Measurements from ENCODE around the gene ALDH18A1.
A peak's percentile ranks its signal among the peaks of the same experiment; 100 is the strongest.
"Not testable (repeated sequence)": the region's sequence is repeated elsewhere in the genome, so short reads cannot be mapped to it uniquely, and the experiment has no call there.

ALDH18A1 gene

DNA sequence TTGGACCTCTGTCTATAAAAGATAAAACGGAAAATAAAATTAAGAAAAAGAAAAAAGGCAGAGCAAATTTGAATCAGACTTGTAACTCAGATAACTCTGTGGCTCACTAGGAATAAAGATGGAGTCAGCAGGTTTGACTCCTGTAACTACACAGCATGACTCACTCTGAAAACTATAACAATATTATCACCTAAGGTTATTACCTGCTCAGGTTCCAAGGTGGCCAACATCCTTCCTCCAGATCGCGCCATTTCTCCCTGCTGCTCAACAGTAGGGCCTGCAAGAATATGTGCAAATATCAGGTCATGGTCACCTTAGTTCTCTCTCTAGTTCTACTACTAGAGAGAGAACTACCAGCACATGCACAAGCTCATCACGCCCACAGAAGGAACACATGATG is 30.0 kb downstream of the ALDH18A1 start:
- Histone ChIP-seq H3K4me1 (ENCODE audit: control insufficient read depth in 5 of 5, insufficient read depth in 5 of 5, low read length in 5 of 5) (no peaks in the 10 kb centered on the region), H3K9ac (ENCODE audit: low read length in 5 of 5) (no peak overlapping the region), H3K27me3 (ENCODE audit: control insufficient read depth in 5 of 5, insufficient read depth in 4 of 5, low read length in 5 of 5) (no peaks in the 10 kb centered on the region), H3K27ac (ENCODE audit: low read depth, low read length) (no peak overlapping the region), H3K36me3 (ENCODE audit: control insufficient read depth in 5 of 5, insufficient read depth in 5 of 5, low read length in 5 of 5) (peaks cover 37 to 67% (median 54%) of the 10 kb centered on the region in 5 donors), H3K9me3 (ENCODE audit: control insufficient read depth in 5 of 5, low read length in 5 of 5) (no peaks in the 10 kb centered on the region), H3K4me3 (ENCODE audit: low read depth in 1 of 5, low read length in 5 of 5) (no peak overlapping the region)

DNA sequence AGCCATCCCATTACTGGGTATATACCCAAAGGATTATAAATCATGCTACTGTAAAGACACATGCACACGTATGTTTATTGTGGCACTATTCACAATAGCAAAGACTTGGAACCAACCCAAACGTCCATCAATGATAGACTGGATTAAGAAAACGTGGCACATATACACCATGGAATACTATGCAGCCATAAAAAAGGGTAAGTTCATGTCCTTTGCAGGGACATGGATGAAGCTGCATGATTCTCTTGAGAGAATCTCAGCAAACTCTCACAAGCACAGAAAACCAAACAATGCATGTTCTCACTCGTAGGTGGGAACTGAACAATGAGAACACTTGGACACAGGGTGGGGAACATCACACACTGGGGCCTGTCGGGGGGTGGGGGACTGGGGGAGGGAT is 36.1 kb downstream of the ALDH18A1 start:
- not testable (repeated sequence) for H3K9me3 ChIP-seq (ENCODE audit: control insufficient read depth in 5 of 5, low read length in 5 of 5); H3K9ac ChIP-seq (ENCODE audit: low read length in 5 of 5); H3K4me1 ChIP-seq (ENCODE audit: control insufficient read depth in 5 of 5, insufficient read depth in 5 of 5, low read length in 5 of 5); H3K4me3 ChIP-seq (ENCODE audit: low read depth in 1 of 5, low read length in 5 of 5); H3K27ac ChIP-seq (ENCODE audit: low read depth, low read length); H3K27me3 ChIP-seq (ENCODE audit: control insufficient read depth in 5 of 5, insufficient read depth in 4 of 5, low read length in 5 of 5)
- H3K36me3 ChIP-seq (ENCODE audit: control insufficient read depth in 5 of 5, insufficient read depth in 5 of 5, low read length in 5 of 5) = peaks cover 21 to 61% (median 45%) of the 10 kb centered on the region in 5 donors

DNA sequence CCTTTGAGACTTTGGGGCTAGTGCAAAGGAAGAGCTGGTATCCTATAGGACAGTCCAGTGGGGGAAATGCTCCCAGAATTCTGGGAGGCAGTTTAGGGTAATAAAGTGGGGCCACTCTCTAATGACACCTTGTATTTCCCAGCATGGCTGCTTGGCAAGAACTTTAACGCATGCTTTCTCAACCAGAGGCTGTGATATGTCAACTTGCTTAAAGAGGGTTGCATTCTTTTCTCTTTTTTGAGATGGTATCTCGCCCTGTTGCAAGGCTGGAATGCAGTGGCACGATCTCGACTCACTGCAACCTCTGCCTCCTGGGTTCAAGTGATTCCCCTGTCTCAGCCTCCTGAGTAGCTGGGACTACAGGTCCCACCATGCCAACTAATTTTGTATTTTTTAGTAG is 38.4 kb downstream of the ALDH18A1 start:
- Histone ChIP-seq H3K9me3 (ENCODE audit: control insufficient read depth in 5 of 5, low read length in 5 of 5) (no peaks in the 10 kb centered on the region), H3K36me3 (ENCODE audit: control insufficient read depth in 5 of 5, insufficient read depth in 5 of 5, low read length in 5 of 5) (peaks cover 26 to 67% (median 58%) of the 10 kb centered on the region in 5 donors), H3K27ac (ENCODE audit: low read depth, low read length) (no peak overlapping the region), H3K9ac (ENCODE audit: low read length in 5 of 5) (no peak overlapping the region), H3K4me3 (ENCODE audit: low read depth in 1 of 5, low read length in 5 of 5) (no peak overlapping the region), H3K4me1 (ENCODE audit: control insufficient read depth in 5 of 5, insufficient read depth in 5 of 5, low read length in 5 of 5) (no peaks in the 10 kb centered on the region), H3K27me3 (ENCODE audit: control insufficient read depth in 5 of 5, insufficient read depth in 4 of 5, low read length in 5 of 5) (no peaks in the 10 kb centered on the region)

DNA sequence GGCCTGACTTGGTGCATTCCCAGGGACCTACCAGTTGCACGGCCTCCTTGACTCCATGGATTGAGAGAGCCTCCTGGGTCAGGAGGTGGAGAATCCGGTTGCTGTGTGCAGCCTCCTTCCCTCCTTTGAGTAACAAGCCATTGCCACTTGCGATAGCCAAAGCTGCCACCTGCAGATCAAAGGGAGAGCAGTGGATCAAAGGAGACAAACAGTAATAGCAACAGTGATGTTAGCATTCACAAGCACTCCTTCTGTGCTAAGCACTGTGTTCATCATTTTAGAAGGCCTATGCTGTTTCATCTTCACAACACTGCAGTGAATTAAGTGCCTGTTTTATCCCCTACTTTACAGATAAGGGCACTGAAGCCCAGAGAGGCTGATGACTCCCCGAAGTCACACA is 40.1 kb downstream of the ALDH18A1 start:
- no peak overlapping the region for H3K4me3 ChIP-seq (ENCODE audit: low read depth in 1 of 5, low read length in 5 of 5)
- no peaks in the 10 kb centered on the region for H3K9me3 ChIP-seq (ENCODE audit: control insufficient read depth in 5 of 5, low read length in 5 of 5)
- H3K27ac ChIP-seq (ENCODE audit: low read depth, low read length) = no peak overlapping the region
- H3K36me3 ChIP-seq (ENCODE audit: control insufficient read depth in 5 of 5, insufficient read depth in 5 of 5, low read length in 5 of 5) = peaks cover 32 to 81% (median 71%) of the 10 kb centered on the region in 5 donors
- H3K9ac ChIP-seq (ENCODE audit: low read length in 5 of 5) = no peak overlapping the region
- no peaks in the 10 kb centered on the region for H3K27me3 ChIP-seq (ENCODE audit: control insufficient read depth in 5 of 5, insufficient read depth in 4 of 5, low read length in 5 of 5)
- no peaks in the 10 kb centered on the region for H3K4me1 ChIP-seq (ENCODE audit: control insufficient read depth in 5 of 5, insufficient read depth in 5 of 5, low read length in 5 of 5)

DNA sequence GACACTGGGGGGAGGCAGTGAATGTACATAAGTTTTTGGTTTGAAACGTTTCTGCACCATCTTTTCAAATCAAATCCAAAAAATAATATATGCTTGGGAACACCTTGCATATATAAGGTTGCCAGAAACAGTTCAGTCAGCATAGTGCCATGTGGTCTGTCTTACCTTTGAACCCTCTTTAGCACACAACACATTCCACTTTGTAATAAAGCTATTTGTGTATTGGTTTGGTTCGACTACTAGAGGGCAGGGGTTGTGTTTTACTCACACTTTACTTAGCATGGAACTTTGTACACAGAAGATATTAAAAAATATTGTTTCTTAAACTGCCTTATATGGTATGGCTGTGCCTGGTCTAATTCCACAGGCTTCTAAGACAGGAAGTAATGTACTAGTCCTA is 43.2 kb downstream of the ALDH18A1 start:
- H3K36me3 ChIP-seq (ENCODE audit: control insufficient read depth in 5 of 5, insufficient read depth in 5 of 5, low read length in 5 of 5) = peaks cover 31 to 97% (median 88%) of the 10 kb centered on the region in 5 donors

DNA sequence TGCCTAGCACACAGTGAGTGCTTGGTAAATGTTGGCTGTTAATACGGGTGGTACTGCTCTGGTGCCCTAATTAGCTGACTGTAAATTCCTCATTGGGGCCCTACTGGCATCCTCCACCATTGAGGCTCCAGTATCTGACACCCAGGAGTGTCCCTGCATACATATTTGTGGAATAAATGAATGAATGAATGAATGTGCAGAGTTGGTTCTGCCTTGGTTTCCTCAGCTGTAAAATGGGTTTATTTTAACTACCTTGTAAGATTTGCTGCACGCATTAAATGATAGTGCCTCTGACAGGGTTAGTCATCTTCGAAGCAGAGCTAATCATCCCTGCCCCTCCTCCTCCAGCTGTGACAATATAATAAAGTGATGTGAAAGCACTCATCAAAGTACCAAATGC is 45.8 kb downstream of the ALDH18A1 start:
- Histone ChIP-seq H3K4me1 (ENCODE audit: control insufficient read depth in 5 of 5, insufficient read depth in 5 of 5, low read length in 5 of 5) (no peaks in the 10 kb centered on the region), H3K4me3 (ENCODE audit: low read depth in 1 of 5, low read length in 5 of 5) (no peak overlapping the region), H3K27me3 (ENCODE audit: control insufficient read depth in 5 of 5, insufficient read depth in 4 of 5, low read length in 5 of 5) (no peaks in the 10 kb centered on the region), H3K27ac (ENCODE audit: low read depth, low read length) (no peak overlapping the region), H3K9ac (ENCODE audit: low read length in 5 of 5) (no peak overlapping the region), H3K9me3 (ENCODE audit: control insufficient read depth in 5 of 5, low read length in 5 of 5) (no peaks in the 10 kb centered on the region), H3K36me3 (ENCODE audit: control insufficient read depth in 5 of 5, insufficient read depth in 5 of 5, low read length in 5 of 5) (peaks cover 33 to 96% (median 82%) of the 10 kb centered on the region in 5 donors)

More for the DNA sequence above, 43.2 kb downstream of the ALDH18A1 start:
- no peak overlapping the region for H3K27ac ChIP-seq (ENCODE audit: low read depth, low read length)
- no peaks in the 10 kb centered on the region for H3K9me3 ChIP-seq (ENCODE audit: control insufficient read depth in 5 of 5, low read length in 5 of 5)
- H3K4me3 ChIP-seq (ENCODE audit: low read depth in 1 of 5, low read length in 5 of 5) = no peak overlapping the region
- no peaks in the 10 kb centered on the region for H3K27me3 ChIP-seq (ENCODE audit: control insufficient read depth in 5 of 5, insufficient read depth in 4 of 5, low read length in 5 of 5)
- H3K9ac ChIP-seq (ENCODE audit: low read length in 5 of 5) = no peak overlapping the region
- H3K4me1 ChIP-seq (ENCODE audit: control insufficient read depth in 5 of 5, insufficient read depth in 5 of 5, low read length in 5 of 5) = no peaks in the 10 kb centered on the region

DNA sequence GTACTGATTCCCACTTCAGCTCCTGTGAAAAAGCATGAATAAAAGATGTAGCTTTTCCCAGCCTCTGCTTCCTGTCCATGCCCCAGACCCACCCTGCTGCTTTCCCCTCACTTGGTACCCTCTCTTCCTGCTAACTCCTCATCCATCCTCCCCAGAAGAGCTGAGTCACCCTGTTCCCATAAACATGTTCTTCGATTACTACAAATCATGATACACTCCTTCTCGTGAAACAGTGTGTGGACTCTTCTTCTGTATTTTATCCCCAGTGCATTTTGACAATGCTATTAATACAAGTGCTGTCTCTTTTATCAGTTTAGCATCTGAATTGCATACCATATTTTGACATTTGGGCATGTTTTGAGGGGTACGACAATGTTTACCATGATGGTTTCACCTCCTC is 49.6 kb downstream of the ALDH18A1 start:
- Histone ChIP-seq H3K4me3 (ENCODE audit: low read depth in 1 of 5, low read length in 5 of 5) (no peak overlapping the region), H3K9ac (ENCODE audit: low read length in 5 of 5) (no peak overlapping the region), H3K9me3 (ENCODE audit: control insufficient read depth in 5 of 5, low read length in 5 of 5) (no peaks in the 10 kb centered on the region), H3K27me3 (ENCODE audit: control insufficient read depth in 5 of 5, insufficient read depth in 4 of 5, low read length in 5 of 5) (no peaks in the 10 kb centered on the region), H3K27ac (ENCODE audit: low read depth, low read length) (no peak overlapping the region), H3K4me1 (ENCODE audit: control insufficient read depth in 5 of 5, insufficient read depth in 5 of 5, low read length in 5 of 5) (no peaks in the 10 kb centered on the region), H3K36me3 (ENCODE audit: control insufficient read depth in 5 of 5, insufficient read depth in 5 of 5, low read length in 5 of 5) (peaks cover 10 to 69% (median 53%) of the 10 kb centered on the region in 5 donors)

DNA sequence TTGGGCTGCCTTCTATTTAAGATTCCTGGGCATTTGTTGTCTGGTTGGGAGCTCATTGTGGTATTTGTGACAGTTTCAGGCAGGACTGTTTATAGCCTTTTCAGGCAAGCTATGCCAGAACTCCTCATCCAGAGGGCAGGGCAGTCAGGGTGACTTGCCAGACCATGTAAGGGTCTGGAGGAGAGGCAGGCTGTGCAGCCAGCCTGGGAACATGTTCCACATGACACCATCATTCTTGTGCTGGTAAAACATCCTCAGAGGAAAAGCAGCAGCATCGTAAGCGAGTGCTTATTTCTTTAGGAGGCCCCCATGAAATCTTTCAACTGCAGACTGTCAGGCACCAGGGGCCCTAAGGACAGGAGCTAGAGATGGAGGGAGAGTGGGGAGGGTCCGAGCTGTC is 51.3 kb downstream of the ALDH18A1 start:
- Histone ChIP-seq H3K4me1 (ENCODE audit: control insufficient read depth in 5 of 5, insufficient read depth in 5 of 5, low read length in 5 of 5) (peaks cover 0 to 6% (median 0%) of the 10 kb centered on the region in 5 donors), H3K9ac (ENCODE audit: low read length in 5 of 5) (no peak overlapping the region), H3K36me3 (ENCODE audit: control insufficient read depth in 5 of 5, insufficient read depth in 5 of 5, low read length in 5 of 5) (peaks cover 5 to 52% (median 40%) of the 10 kb centered on the region in 5 donors), H3K4me3 (ENCODE audit: low read depth in 1 of 5, low read length in 5 of 5) (no peak overlapping the region), H3K9me3 (ENCODE audit: control insufficient read depth in 5 of 5, low read length in 5 of 5) (no peaks in the 10 kb centered on the region), H3K27ac (ENCODE audit: low read depth, low read length) (no peak overlapping the region), H3K27me3 (ENCODE audit: control insufficient read depth in 5 of 5, insufficient read depth in 4 of 5, low read length in 5 of 5) (no peaks in the 10 kb centered on the region)

DNA sequence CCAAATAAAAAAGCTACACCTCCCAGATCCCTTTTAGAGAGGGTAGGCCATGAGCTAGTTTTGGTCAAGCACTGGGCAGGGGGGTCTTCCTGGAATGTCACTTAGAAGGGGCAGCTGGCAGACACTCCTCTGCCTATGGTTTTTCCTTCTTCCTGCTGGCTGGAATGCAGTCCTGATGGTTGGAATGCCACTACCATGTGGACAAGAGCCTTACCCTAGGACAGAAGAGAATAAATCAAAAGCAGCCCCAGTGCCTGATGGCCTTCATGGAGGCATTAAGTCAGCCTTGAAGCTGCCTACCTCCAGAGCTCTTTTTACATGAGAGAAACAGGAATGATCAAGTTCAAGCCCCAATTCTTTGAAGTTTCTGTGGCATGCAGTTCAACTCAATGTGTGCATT is 51.9 kb downstream of the ALDH18A1 start:
- no peaks in the 10 kb centered on the region for H3K9me3 ChIP-seq (ENCODE audit: control insufficient read depth in 5 of 5, low read length in 5 of 5)
- H3K36me3 ChIP-seq (ENCODE audit: control insufficient read depth in 5 of 5, insufficient read depth in 5 of 5, low read length in 5 of 5) = peaks cover 5 to 48% (median 36%) of the 10 kb centered on the region in 5 donors
- no peak overlapping the region for H3K4me3 ChIP-seq (ENCODE audit: low read depth in 1 of 5, low read length in 5 of 5)
- H3K27me3 ChIP-seq (ENCODE audit: control insufficient read depth in 5 of 5, insufficient read depth in 4 of 5, low read length in 5 of 5) = no peaks in the 10 kb centered on the region
- peaks cover 0 to 6% (median 0%) of the 10 kb centered on the region in 5 donors for H3K4me1 ChIP-seq (ENCODE audit: control insufficient read depth in 5 of 5, insufficient read depth in 5 of 5, low read length in 5 of 5)
- H3K9ac ChIP-seq (ENCODE audit: low read length in 5 of 5) = no peak overlapping the region
- H3K27ac ChIP-seq (ENCODE audit: low read depth, low read length) = no peak overlapping the region

- Histone ChIP-seq H3K36me3 (ENCODE audit: control insufficient read depth in 5 of 5, insufficient read depth in 5 of 5, low read length in 5 of 5) (peaks cover 0 to 27% (median 21%) of the 10 kb centered on the region in 5 donors), H3K9me3 (ENCODE audit: control insufficient read depth in 5 of 5, low read length in 5 of 5) (no peaks in the 10 kb centered on the region), H3K4me3 (ENCODE audit: low read depth in 1 of 5, low read length in 5 of 5) (no peak overlapping the region), H3K9ac (ENCODE audit: low read length in 5 of 5) (peak overlapping the region in 1 of 5 donors; percentile 23), H3K27ac (ENCODE audit: low read depth, low read length) (no peak overlapping the region), H3K27me3 (ENCODE audit: control insufficient read depth in 5 of 5, insufficient read depth in 4 of 5, low read length in 5 of 5) (no peaks in the 10 kb centered on the region), H3K4me1 (ENCODE audit: control insufficient read depth in 5 of 5, insufficient read depth in 5 of 5, low read length in 5 of 5) (peaks cover 0 to 6% (median 0%) of the 10 kb centered on the region in 5 donors)
Observed at GRCh38 chr10:95602382-95602781, 54.1 kb downstream of the ALDH18A1 start.
